GM12878 (cell line): ENCODE results near the gene TMEM63B. TPM values are rescaled to one million over a fixed set of nuclear protein-coding genes. Genes with fewer than 3 reads are reported as not detected.
A peak's percentile ranks its signal among the peaks of the same experiment; 100 is the strongest.

Experiments
- ATAC-seq: fragments of 200-7000 bp; cut with Tn5 transposase; 3 replicates; pipeline ENCODE4 v1.9.1; 2020; ENCODE audit warnings: mild to moderate bottlenecking, moderate library complexity
- BruUV-seq: library from RNA; stranded (reverse); fragments of 400-500 nt; replicated peaks from 2 replicates; lab custom pipeline; 2021; lab: Mats Ljungman, UMichigan
- CTCF ChIA-PET: fragments of 300-600 bp; sonication (Branson Sonifier 250); formaldehyde crosslinking; extraction: SDS; loops from one replicate; lab custom pipeline; 2021; ENCODE audit warnings: inconsistent platforms; lab: Yijun Ruan, JAX
- POLR2A ChIA-PET: fragments of 350-600 bp; formaldehyde crosslinking; extraction: SDS; loops from one replicate; lab custom pipeline; 2021; ENCODE audit warnings: inconsistent platforms; lab: Charles Lee
- RAD21 ChIA-PET: fragments of 300-600 bp; sonication (Branson Sonifier 250); formaldehyde crosslinking; loops from one replicate; lab custom pipeline; 2023; ENCODE audit warnings: antibody characterized with exemption; ENCODE audit not compliant: unreplicated experiment; lab: Charles Lee
- SMC1A ChIA-PET: fragments of 300-600 bp; sonication (Branson Sonifier 250); formaldehyde crosslinking; loops from one replicate; lab custom pipeline; 2023; ENCODE audit not compliant: unreplicated experiment, uncharacterized antibody; lab: Charles Lee
- DNase-seq: peaks from one replicate; pipeline ENCODE4 v3.0.0-alpha.2; 2011; ENCODE audit warnings: low read depth, low spot score
- FAIRE-seq: peaks from 3 replicates; lab custom pipeline; 2011; peaks lifted over from hg19 to GRCh38; lab: Jason Lieb, UNC
- H2AFZ ChIP-seq: 2 replicates; pipeline ENCODE4 v1.6.0; 2011; ENCODE audit warnings: low read depth, low read length, control low read depth; ENCODE audit not compliant: control insufficient read depth
- H3K27ac ChIP-seq: 2 replicates; pipeline ENCODE4 v1.5.1; 2011; ENCODE audit warnings: control low read depth; ENCODE audit not compliant: control insufficient read depth, insufficient read depth
- H3K27me3 ChIP-seq, 2 experiments: replicated peaks in 1 of 2; 2 replicates each; pipeline versions ENCODE4 v1.6.0 to v1.6.1; 2011; ENCODE audit warnings: low read length in 1 of 2; ENCODE audit not compliant: control insufficient read depth in 2 of 2, insufficient read depth in 2 of 2
- H3K36me3 ChIP-seq, 2 experiments: 2 replicates each; pipeline ENCODE4 v1.5.1; 2011; ENCODE audit warnings: low read length in 1 of 2; ENCODE audit not compliant: control insufficient read depth in 2 of 2, insufficient read depth in 2 of 2
- H3K4me1 ChIP-seq: 2 replicates; pipeline ENCODE4 v1.6.1; 2011; ENCODE audit warnings: mild to moderate bottlenecking, low read length, moderate library complexity, mixed read lengths; ENCODE audit not compliant: control insufficient read depth, insufficient read depth
- H3K4me2 ChIP-seq: 2 replicates; pipeline ENCODE4 v1.6.0; 2011; ENCODE audit warnings: control low read depth; ENCODE audit not compliant: control insufficient read depth, insufficient read depth
- H3K4me3 ChIP-seq: fragments of 200-600 bp; sonication (generic); 2 replicates; pipeline ENCODE4 v1.5.1; 2016
- H3K79me2 ChIP-seq: 2 replicates; pipeline ENCODE4 v1.6.0; 2011; ENCODE audit warnings: low read length; ENCODE audit not compliant: control insufficient read depth, insufficient read depth
- H3K9ac ChIP-seq: 2 replicates; pipeline ENCODE4 v1.8.0; 2011; ENCODE audit warnings: low read length, control low read depth, mixed read lengths; ENCODE audit not compliant: control insufficient read depth, insufficient read depth
- H3K9me3 ChIP-seq: replicated peaks from 3 replicates; pipeline ENCODE4 v1.5.1; 2011; ENCODE audit warnings: mild to moderate bottlenecking, low read length; ENCODE audit not compliant: control insufficient read depth, insufficient read depth
- H4K20me1 ChIP-seq: 2 replicates; pipeline ENCODE4 v1.6.0; 2011; ENCODE audit not compliant: control insufficient read depth, insufficient read depth
- E2F8 ChIP-seq: fragments of 450-650 bp; IDR thresholded peaks from 2 replicates; pipeline ENCODE4 v1.6.1; 2018; ENCODE audit warnings: mild to moderate bottlenecking, low read depth, moderate library complexity; ENCODE audit not compliant: partially characterized antibody
- IRF3 ChIP-seq: fragments of 450-650 bp; IDR thresholded peaks from 2 replicates; pipeline ENCODE4 v1.6.1; 2014; ENCODE audit warnings: mild to moderate bottlenecking
- RBBP5 ChIP-seq: fragments of 200-600 bp; sonication (generic); conservative IDR thresholded peaks from 2 replicates; pipeline ENCODE4 v1.6.1; 2016
- SIN3A ChIP-seq: IDR thresholded peaks from 2 replicates; pipeline ENCODE4 v1.6.1; 2012; ENCODE audit warnings: low read depth, low read length, improper control_type of control experiment
- WGBS: methylation state at CpG from one replicate; pipeline ENCODE4 v1.1.6; 2016; ENCODE audit warnings: low lambda C conversion rate; ENCODE audit not compliant: insufficient replicate concordance, insufficient coverage; ENCODE audit errors: missing lambda C conversion rate; 5-methylcytosine and 5-hydroxymethylcytosine counted together
- in situ Hi-C: fragments of 300-500 bp; cut with MboI; formaldehyde crosslinking; loops from 9 replicates; pipeline ENCODE4 v1.14.3; 2018; ENCODE audit warnings: mixed read lengths
- intact Hi-C: fragments of 100-400 bp; cut with micrococcal nuclease; formaldehyde crosslinking; loops from one replicate; pipeline ENCODE4 v1.14.2; 2022; ENCODE audit not compliant: unreplicated experiment
- polyA plus RNA-seq, 11 experiments: library from polyadenylated mRNA; depleted of rRNA in 4 of 11; unstranded in 6 of 11; stranded (reverse) in 5 of 11; fragments of >200 nt; fragmentation: Nextera tagmentation in 4 of 11; fragmentation: Illumina TruSeq in 1 of 11; extraction: Ambion mirVana in 4 of 11; extraction: Trizol in 1 of 11; gene quantifications; 1 replicate in 1 of 11; 2 replicates in 10 of 11; pipeline versions ENCODE4 v1.2.1 to v1.2.3, GENCODE V29; 2011 to 2016; ENCODE audit warnings: inconsistent platforms in 2 of 11, missing spikeins in 2 of 11, low read depth in 1 of 11
- total RNA-seq, 4 experiments: library from RNA; depleted of rRNA in 3 of 4; stranded (reverse); fragments of >200 nt in 3 of 4; fragmentation: Illumina TruSeq in 1 of 4; extraction: Trizol in 1 of 4; gene quantifications; 2 replicates each; pipeline versions ENCODE4 v1.2.1 to v1.2.3, GENCODE V29; 2013 to 2021

TMEM63B gene
- total and polyA plus RNA-seq, 10 of the 15 experiments (the other 5 are each of a cell fraction or from before 2014, with no cell fraction given): 0.09 to 15.0 (median 7.1) TPM; not detected in 1

GRCh38 chr6:44166116-44166515 lies 38.8 kb downstream of the TMEM63B start:
- 12% methylated on average over 7 of the region's 7 CpGs for WGBS

More at GRCh38 chr6:44166116-44166515, 38.8 kb downstream of the TMEM63B start:
- Histone ChIP-seq H2AFZ (no peak overlapping the region; the same call in 1 of the 2 replicates), H3K9me3 (no peaks in the 10 kb centered on the region), H3K4me1 (no peaks in the 10 kb centered on the region), H3K4me3 (no peak overlapping the region), H3K4me2 (no peak overlapping the region), H3K79me2 (no peaks in the 10 kb centered on the region), H3K9ac (no peak overlapping the region), H3K36me3 (no peaks in the 10 kb centered on the region), H3K27ac (no peak overlapping the region), H4K20me1 (no peaks in the 10 kb centered on the region), H3K27me3 (peaks cover 0 to 4% of the 10 kb centered on the region in 2 experiments; a peak in 3 of 4 replicates)
- BruUV-seq: no TSS peak
- FAIRE-seq (no peak), ATAC-seq (peak; percentile 16), DNase-seq (no peak)
- no peak for TF ChIP-seq RBBP5
- no peak for TF ChIP-seq SIN3A
- no peak for TF ChIP-seq E2F8
- no peak for TF ChIP-seq IRF3
- in situ Hi-C loops (no loop called here), intact Hi-C loops (no loop called here)
- ChIA-PET CTCF (interaction anchor here (0.6 to 8.6 kb wide), 3 partner anchors 15 to 69 kb away, joined by 3 to 117 read pairs (median 3); partner anchors contain the start of gene SLC29A1), POLR2A (no interaction called here), SMC1A (interaction anchor here (0.6 kb wide), 1 partner anchor 25 kb away, joined by 3 read pairs; no protein-coding TSS in a partner anchor), RAD21 (no interaction called here)
